GM12864 (cell line): Measurements from ENCODE around the gene PAK5.

ENCODE experiments used
- DNase-seq: peaks from one replicate; pipeline ENCODE4 v3.0.0-alpha.2; 2011; ENCODE audit warnings: low read depth
- H3K4me3 ChIP-seq: 2 replicates; pipeline ENCODE4 v1.5.1; 2011; ENCODE audit warnings: mild to moderate bottlenecking, low read depth, low read length, control low read depth
- CTCF ChIP-seq: IDR thresholded peaks from 2 replicates; pipeline ENCODE4 v1.5.1; 2011; ENCODE audit warnings: low read depth, mild to moderate bottlenecking, moderate library complexity, low read length, control low read depth, inconsistent platforms; ENCODE audit errors: missing control alignments

The PAK5 gene

GRCh38 chr20:9677100-9677623, 161.7 kb downstream of the PAK5 start:
- H3K4me3 ChIP-seq: no peak overlapping the region
- TF ChIP-seq CTCF: no peak
- DNase-seq: no peak

- TF ChIP-seq CTCF: no peak
- H3K4me3 ChIP-seq: no peak overlapping the region
- DNase-seq: no peak
These were observed 165.9 kb downstream of the PAK5 start for GRCh38 chr20:9672981-9673380.

- DNase-seq: no peak
- TF ChIP-seq CTCF: no peak
- no peak overlapping the region for H3K4me3 ChIP-seq
These were observed 166.8 kb downstream of the PAK5 start for GRCh38 chr20:9672027-9672426.

- TF ChIP-seq CTCF: no peak
- no peak for DNase-seq
- H3K4me3 ChIP-seq: no peak overlapping the region
These were observed 170.5 kb downstream of the PAK5 start for GRCh38 chr20:9668381-9668780.

- TF ChIP-seq CTCF: no peak
- H3K4me3 ChIP-seq: no peak overlapping the region
- DNase-seq: no peak
These were observed 175.5 kb downstream of the PAK5 start for GRCh38 chr20:9663423-9663822.

- TF ChIP-seq CTCF: no peak
- no peak for DNase-seq
These were observed 178.5 kb downstream of the PAK5 start for GRCh38 chr20:9660236-9660868.

GRCh38 chr20:9647741-9648140, 191.1 kb downstream of the PAK5 start:
- DNase-seq: no peak
- no peak for TF ChIP-seq CTCF
- no peak overlapping the region for H3K4me3 ChIP-seq

More at GRCh38 chr20:9660236-9660868, 178.5 kb downstream of the PAK5 start:
- H3K4me3 ChIP-seq: no peak overlapping the region
